Measurements from ENCODE around the gene FAT1.

GRCh38 chr4:186762865-186763264 is 39.2 kb upstream of the FAT1 start:
- TF ChIP-seq CTCF (IDR thresholded peaks at IDR 0.05) (no peak), POLR2A (IDR thresholded peaks at IDR 0.05) (no peak), POLR2AphosphoS5 (IDR thresholded peaks at IDR 0.05) (no peak)
